Testis (tissue), 3 donors: ENCODE measurements around the gene PTPRK. TPM values are rescaled to one million over a fixed set of nuclear protein-coding genes. Genes with fewer than 3 reads are reported as not detected.

ENCODE experiments used
- DNase-seq: peaks from one replicate; pipeline ENCODE4 v3.0.0-alpha.2; 2019
- H3K27ac ChIP-seq, 2 donors: fragments of 200-600 bp; sonication (generic); one replicate each; pipeline ENCODE4 v1.5.1; 2019
- H3K27me3 ChIP-seq: fragments of 200-600 bp; sonication (generic); one replicate; pipeline ENCODE4 v1.5.1; 2019
- H3K36me3 ChIP-seq: fragments of 200-600 bp; sonication (generic); one replicate; pipeline ENCODE4 v1.5.1; 2017; ENCODE audit warnings: low read depth; ENCODE audit errors: missing control alignments
- H3K4me1 ChIP-seq: fragments of 200-600 bp; sonication (generic); one replicate; pipeline ENCODE4 v1.5.1; 2019
- H3K4me3 ChIP-seq, 2 donors: fragments of 200-600 bp; sonication (generic); one replicate each; pipeline ENCODE4 v1.5.1; 2017 to 2019
- H3K9me3 ChIP-seq: fragments of 200-600 bp; sonication (generic); one replicate; pipeline ENCODE4 v1.5.1; 2017
- POLR2A ChIP-seq: fragments of 450-650 bp; IDR thresholded peaks from one replicate; pipeline ENCODE4 v1.6.1; 2017; ENCODE audit warnings: antibody characterized with exemption, mild to moderate bottlenecking, moderate library complexity
- WGBS, 2 donors: methylation state at CpG; one replicate each; pipeline ENCODE4 v1.1.5; 2018; 5-methylcytosine and 5-hydroxymethylcytosine counted together
- intact Hi-C: fragments of 100-400 bp; cut with DNase I; formaldehyde crosslinking; loops from one replicate; pipeline ENCODE4 v1.15.1; 2023; ENCODE audit warnings: low total_unique reads
- polyA plus RNA-seq: library from polyadenylated mRNA; stranded (reverse); fragments of 350-450 nt; fragmentation: Illumina TruSeq; extraction: RNeasy Lipid Tissue Mini Kit (QIAGEN cat#74804); gene quantifications from one replicate; pipeline ENCODE4 v1.2.3, GENCODE V29; 2014; ENCODE audit warnings: low read depth, low replicate concordance; ENCODE audit not compliant: insufficient read depth
- total RNA-seq, 2 donors: library from RNA; depleted of rRNA; stranded (reverse); fragments of >200 nt; gene quantifications; one replicate each; pipeline ENCODE4 v1.2.3, GENCODE V29; 2016
- TF ChIP-seq, protein P1 (sequence below), 3 experiments: fragments of 450-650 bp in 2 of 3; fragments of 200-600 bp in 1 of 3; sonication (generic) in 1 of 3; IDR thresholded peaks; one replicate each; pipeline ENCODE4 v1.5.1; 2016 to 2019; ENCODE audit warnings: antibody characterized with exemption in 3 of 3, mild to moderate bottlenecking in 2 of 3, moderate library complexity in 1 of 3

Gene PTPRK
- total and polyA plus RNA-seq, 3 donors from 2014 or later, result 9.1 to 13.3 (median 12.5) TPM

GRCh38 chr6:128256095-128256494 is 264.3 kb downstream of the PTPRK start:
- H3K4me3 ChIP-seq, result no peak overlapping the region
- no peak for TF ChIP-seq POLR2A
- TF ChIP-seq, protein P1, sequence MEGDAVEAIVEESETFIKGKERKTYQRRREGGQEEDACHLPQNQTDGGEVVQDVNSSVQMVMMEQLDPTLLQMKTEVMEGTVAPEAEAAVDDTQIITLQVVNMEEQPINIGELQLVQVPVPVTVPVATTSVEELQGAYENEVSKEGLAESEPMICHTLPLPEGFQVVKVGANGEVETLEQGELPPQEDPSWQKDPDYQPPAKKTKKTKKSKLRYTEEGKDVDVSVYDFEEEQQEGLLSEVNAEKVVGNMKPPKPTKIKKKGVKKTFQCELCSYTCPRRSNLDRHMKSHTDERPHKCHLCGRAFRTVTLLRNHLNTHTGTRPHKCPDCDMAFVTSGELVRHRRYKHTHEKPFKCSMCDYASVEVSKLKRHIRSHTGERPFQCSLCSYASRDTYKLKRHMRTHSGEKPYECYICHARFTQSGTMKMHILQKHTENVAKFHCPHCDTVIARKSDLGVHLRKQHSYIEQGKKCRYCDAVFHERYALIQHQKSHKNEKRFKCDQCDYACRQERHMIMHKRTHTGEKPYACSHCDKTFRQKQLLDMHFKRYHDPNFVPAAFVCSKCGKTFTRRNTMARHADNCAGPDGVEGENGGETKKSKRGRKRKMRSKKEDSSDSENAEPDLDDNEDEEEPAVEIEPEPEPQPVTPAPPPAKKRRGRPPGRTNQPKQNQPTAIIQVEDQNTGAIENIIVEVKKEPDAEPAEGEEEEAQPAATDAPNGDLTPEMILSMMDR (IDR thresholded peaks at IDR 0.05), result no peak
- 95 to 97% methylated on average over 5 of the region's 5 CpGs for WGBS, 2 donors
- H3K36me3 ChIP-seq, result no peaks in the 10 kb centered on the region
- no peak overlapping the region for H3K27ac ChIP-seq
- no peaks in the 10 kb centered on the region for H3K9me3 ChIP-seq
- intact Hi-C loops, result no loop called here
- no peaks in the 10 kb centered on the region for H3K27me3 ChIP-seq
- no peaks in the 10 kb centered on the region for H3K4me1 ChIP-seq
- DNase-seq, result no peak

GRCh38 chr6:128252341-128253176 is 267.8 kb downstream of the PTPRK start:
- Histone ChIP-seq H3K36me3 (no peaks in the 10 kb centered on the region), H3K27ac (no peak overlapping the region), H3K27me3 (no peaks in the 10 kb centered on the region), H3K4me1 (no peaks in the 10 kb centered on the region), H3K9me3 (no peaks in the 10 kb centered on the region), H3K4me3 (no peak overlapping the region)
- intact Hi-C loops, result no loop called here
- WGBS, 2 donors, result 89 to 90% methylated on average over 4 of the region's 4 CpGs
- TF ChIP-seq POLR2A, result no peak
- TF ChIP-seq, protein P1 (IDR thresholded peaks at IDR 0.05), result no peak
- DNase-seq, result no peak

GRCh38 chr6:128251445-128252340 is 268.7 kb downstream of the PTPRK start:
- no peaks in the 10 kb centered on the region for H3K36me3 ChIP-seq
- intact Hi-C loops, result no loop called here
- no peak overlapping the region for H3K27ac ChIP-seq
- no peaks in the 10 kb centered on the region for H3K27me3 ChIP-seq
- no peak for DNase-seq
- no peaks in the 10 kb centered on the region for H3K9me3 ChIP-seq
- no peak overlapping the region for H3K4me3 ChIP-seq
- H3K4me1 ChIP-seq, result no peaks in the 10 kb centered on the region
- TF ChIP-seq, protein P1 (IDR thresholded peaks at IDR 0.05), result no peak
- TF ChIP-seq POLR2A, result no peak
- 77 to 81% methylated on average over 4 of the region's 4 CpGs for WGBS, 2 donors

DNA sequence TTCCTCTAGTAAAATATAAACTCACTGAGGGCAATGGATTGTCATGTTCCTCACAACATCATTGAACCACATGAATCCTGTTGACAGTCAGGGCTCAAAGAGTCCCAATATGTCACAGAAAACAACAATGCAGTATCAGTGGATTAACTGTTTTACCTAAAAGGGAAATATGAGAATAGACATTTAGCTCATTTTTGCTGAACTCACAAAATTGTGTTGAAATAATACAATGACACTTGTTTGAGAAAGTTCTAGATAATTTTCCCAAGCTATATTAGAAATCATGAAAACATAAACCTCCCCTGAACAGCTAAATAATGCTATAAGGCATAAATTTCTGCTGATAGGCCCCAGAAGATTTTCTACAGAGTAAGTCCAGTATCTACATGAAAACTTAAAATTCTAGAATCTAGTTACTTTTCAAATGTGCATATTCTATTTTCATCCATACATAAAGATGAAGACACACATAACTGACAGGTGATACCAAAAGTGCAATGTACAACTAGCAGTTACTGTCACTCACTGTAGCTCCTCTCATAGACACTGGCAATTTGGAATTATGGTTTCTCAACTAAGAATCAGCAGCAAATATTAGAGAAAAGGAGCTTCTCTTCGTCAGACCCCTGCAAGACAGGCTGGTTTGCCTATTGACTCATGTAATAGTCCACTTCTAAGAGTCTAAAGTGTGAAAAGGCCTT is 269.9 kb downstream of the PTPRK start:
- no peak overlapping the region for H3K4me3 ChIP-seq
- WGBS, 2 donors, result 96 to 100% methylated on average over 1 of the region's 1 CpG
- H3K4me1 ChIP-seq, result no peaks in the 10 kb centered on the region
- DNase-seq, result no peak
- H3K27me3 ChIP-seq, result no peaks in the 10 kb centered on the region
- TF ChIP-seq, protein P1 (IDR thresholded peaks at IDR 0.05), result no peak
- TF ChIP-seq POLR2A, result no peak
- no peak overlapping the region for H3K27ac ChIP-seq
- no peaks in the 10 kb centered on the region for H3K9me3 ChIP-seq
- H3K36me3 ChIP-seq, result no peaks in the 10 kb centered on the region
- intact Hi-C loops, result no loop called here
